ENCODE measurements around the gene TSSK3.
A peak's percentile ranks its signal among the peaks of the same experiment; 100 is the strongest.
"Not testable (repeated sequence)": the region's sequence is repeated elsewhere in the genome, so short reads cannot be mapped to it uniquely, and the experiment has no call there.

Gene TSSK3

GRCh38 chr1:32363713-32364112 lies 1.4 kb downstream of the TSSK3 start:
- DNase-seq (ENCODE audit: low spot score): no peak

GRCh38 chr1:32364836-32365235 lies 2.5 kb downstream of the TSSK3 start:
- DNase-seq (ENCODE audit: low spot score): no peak

- DNase-seq (ENCODE audit: low spot score): no peak
Measured at GRCh38 chr1:32365445-32365844, 3.1 kb downstream of the TSSK3 start.

- no peak for DNase-seq (ENCODE audit: low spot score)
Measured at GRCh38 chr1:32367912-32368635, 5.7 kb downstream of the TSSK3 start.

- DNase-seq (ENCODE audit: low spot score): peak; percentile 77
Measured at GRCh38 chr1:32372149-32372756, 9.9 kb downstream of the TSSK3 start.

- no peak for DNase-seq (ENCODE audit: low spot score)
Measured at GRCh38 chr1:32373996-32374592, 11.8 kb downstream of the TSSK3 start.

GRCh38 chr1:32376199-32376598 lies 13.9 kb downstream of the TSSK3 start:
- DNase-seq (ENCODE audit: low spot score): no peak

- no peak for DNase-seq (ENCODE audit: low spot score)
Measured at GRCh38 chr1:32377541-32378220, 15.3 kb downstream of the TSSK3 start.

- no peak for DNase-seq (ENCODE audit: low spot score)
Measured at GRCh38 chr1:32380057-32380456, 17.7 kb downstream of the TSSK3 start.

GRCh38 chr1:32386676-32387392 lies 24.5 kb downstream of the TSSK3 start:
- DNase-seq (ENCODE audit: low spot score): no peak

- no peak for DNase-seq (ENCODE audit: low spot score)
Measured at GRCh38 chr1:32388641-32389040, 26.3 kb downstream of the TSSK3 start.

- DNase-seq (ENCODE audit: low spot score): no peak
Measured at GRCh38 chr1:32390904-32391870, 28.8 kb downstream of the TSSK3 start.

- no peak for DNase-seq (ENCODE audit: low spot score)
Measured at GRCh38 chr1:32392325-32392724, 30.0 kb downstream of the TSSK3 start.

- no peak for DNase-seq (ENCODE audit: low spot score)
Measured at GRCh38 chr1:32393136-32393535, 30.8 kb downstream of the TSSK3 start.

GRCh38 chr1:32393832-32394140 lies 31.4 kb downstream of the TSSK3 start:
- peak; percentile 16 for DNase-seq (ENCODE audit: low spot score)

- peak; percentile 98 for DNase-seq (ENCODE audit: low spot score)
Measured at GRCh38 chr1:32394141-32394889, 32.0 kb downstream of the TSSK3 start, which contains the start of gene BSDC1. TSS of gene BSDC1 (minus strand) at chr1:32394441. CDS start at chr1:32394414, 27 bp downstream.

GRCh38 chr1:32394890-32395432 lies 32.6 kb downstream of the TSSK3 start:
- DNase-seq (ENCODE audit: low spot score): no peak

GRCh38 chr1:32396524-32396923 lies 34.2 kb downstream of the TSSK3 start:
- DNase-seq (ENCODE audit: low spot score): not testable (repeated sequence)

- DNase-seq (ENCODE audit: low spot score): no peak
Measured at GRCh38 chr1:32398401-32398800, 36.1 kb downstream of the TSSK3 start.

GRCh38 chr1:32399843-32400242 lies 37.5 kb downstream of the TSSK3 start:
- DNase-seq (ENCODE audit: low spot score): no peak
